Measurements from ENCODE around the gene ADCY4.
A peak's percentile ranks its signal among the peaks of the same experiment; 100 is the strongest.

The ADCY4 gene

DNA sequence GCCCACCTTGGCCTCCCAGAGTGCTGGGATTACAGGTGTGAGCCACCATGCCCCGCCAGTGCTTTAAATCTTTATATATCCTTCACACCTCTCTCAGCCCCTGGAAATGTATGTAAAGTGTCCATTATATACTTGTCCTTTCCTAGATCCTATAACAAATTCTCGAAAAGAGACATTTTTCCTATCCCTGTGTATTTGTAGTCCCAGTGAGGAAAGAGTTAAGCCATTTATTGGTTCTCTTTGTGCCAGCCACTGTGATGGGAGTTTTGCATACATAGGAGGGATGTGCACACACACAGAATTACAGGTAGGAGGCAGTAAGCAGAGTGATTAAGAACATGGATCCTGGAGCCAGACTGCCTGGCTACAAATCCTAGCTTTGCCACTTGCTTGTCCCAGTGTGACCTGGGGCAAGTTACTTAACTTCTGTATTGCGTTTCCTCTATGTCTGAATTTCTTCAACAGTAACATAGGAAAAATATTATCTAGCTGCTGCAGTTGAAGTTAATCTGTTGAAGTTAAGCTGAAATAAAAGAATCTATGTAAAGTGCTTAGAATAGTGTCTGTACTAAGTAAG, 61.4 kb downstream of the ADCY4 start:
- DNase-seq (ENCODE audit: low spot score) = no peak

DNA sequence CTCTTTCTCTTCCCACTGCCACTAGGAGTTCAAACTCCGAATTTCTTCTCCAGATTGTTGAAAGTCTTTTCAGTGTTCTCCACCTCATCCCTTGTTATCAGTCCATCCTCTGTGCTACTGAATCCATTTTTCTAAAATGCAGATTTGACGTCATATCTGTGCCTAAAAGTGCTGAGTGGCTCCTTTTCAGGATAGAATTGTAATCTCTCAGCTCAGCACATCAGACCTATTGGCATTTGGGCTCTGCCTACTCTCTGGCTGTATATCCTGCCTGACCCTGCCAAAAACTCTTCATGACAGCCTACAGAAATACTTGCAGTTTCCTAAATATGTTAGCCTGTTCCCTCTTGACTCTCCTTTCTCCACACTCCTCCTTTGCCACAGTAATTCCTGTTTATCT, 62.4 kb downstream of the ADCY4 start:
- DNase-seq (ENCODE audit: low spot score) = no peak

DNA sequence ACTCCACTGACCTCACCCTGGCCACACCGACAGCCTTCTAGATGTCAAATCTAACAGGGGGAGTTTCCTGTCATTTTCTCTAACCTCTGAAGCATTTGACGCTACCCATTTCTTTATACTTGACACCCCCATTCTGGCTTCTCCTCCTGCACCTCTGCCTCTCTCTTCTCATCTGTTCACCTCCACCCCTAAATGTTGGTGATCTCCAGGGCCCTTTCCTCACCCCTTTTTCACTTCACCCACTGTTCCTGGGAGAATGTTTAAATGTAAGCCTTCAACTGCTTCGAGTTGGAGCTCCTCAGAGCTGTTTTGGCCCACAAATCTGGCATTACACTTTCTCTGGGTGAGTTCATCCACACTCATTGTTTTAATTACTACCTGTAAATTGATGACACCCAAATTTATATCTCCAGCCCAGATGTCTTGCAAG, 63.0 kb downstream of the ADCY4 start:
- no peak for DNase-seq (ENCODE audit: low spot score)

DNA sequence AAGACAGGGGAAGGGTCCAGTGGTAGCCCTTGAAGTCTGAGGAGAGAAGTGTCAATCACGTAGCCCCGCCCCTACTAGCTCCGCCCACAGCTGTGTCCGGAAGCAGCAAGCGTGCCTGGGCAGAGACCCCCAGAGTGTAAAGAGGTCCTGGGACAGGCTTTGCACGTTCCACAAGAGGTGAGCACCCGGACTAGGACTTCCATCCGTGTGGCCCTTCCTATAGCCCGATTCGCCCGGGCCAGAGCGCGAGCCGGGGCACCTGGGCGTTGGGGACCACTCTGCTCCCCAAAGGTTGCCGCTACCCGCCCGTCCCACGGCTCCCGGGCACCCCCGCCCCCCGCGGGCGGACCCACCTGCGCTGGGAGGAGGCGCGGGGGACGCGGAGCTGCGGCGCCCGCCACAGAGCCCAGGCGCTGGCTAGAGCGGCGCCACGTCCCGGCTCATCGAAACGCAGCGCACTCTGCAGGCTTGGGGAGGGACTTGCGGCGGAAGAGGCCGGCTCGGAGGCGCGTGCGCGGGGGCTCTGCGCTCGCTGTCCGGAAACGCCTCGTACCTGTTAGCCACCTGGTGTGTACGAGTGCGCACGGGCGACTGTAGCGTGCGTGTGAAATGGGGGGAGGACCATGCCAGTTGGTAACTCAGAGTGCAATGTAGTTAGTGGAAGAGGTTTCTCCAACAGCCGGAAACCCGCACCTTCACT, 63.6 kb downstream of the ADCY4 start, which contains the start of gene RABGGTA:
RABGGTA (minus strand) TSS at position 464 of the 700 bp plus-strand sequence. CDS start 482 bp downstream, outside the sequence.
- peak; percentile 98 for DNase-seq (ENCODE audit: low spot score)

DNA sequence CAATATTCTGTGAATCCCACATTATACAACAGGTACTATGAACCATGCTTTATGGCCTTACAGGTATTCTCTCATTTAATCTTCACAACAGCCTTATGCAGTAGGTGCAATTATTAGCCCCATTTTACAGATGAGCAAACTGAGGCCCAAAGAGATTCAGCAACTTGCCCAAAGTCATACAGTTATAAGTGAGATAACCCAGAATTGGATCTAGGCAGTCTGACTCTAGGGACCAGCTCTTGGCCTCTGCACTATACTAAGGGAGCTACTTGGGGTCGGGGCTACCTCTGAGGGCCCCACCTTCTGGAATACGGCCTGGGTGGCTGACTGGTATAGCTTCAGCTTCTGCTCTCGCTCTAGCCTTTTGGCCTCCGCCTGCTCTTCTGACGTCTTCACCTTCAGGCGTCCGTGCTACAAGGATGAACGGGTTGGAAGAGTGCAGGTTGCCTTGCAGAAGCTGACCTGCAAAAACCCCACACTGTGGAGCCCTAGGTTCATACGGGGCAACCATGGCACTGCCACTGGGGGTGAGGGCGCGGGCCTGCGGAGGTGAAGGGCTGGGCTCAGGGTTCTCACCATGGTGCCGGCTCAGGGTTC, 64.2 kb downstream of the ADCY4 start:
- no peak for DNase-seq (ENCODE audit: low spot score)

DNA sequence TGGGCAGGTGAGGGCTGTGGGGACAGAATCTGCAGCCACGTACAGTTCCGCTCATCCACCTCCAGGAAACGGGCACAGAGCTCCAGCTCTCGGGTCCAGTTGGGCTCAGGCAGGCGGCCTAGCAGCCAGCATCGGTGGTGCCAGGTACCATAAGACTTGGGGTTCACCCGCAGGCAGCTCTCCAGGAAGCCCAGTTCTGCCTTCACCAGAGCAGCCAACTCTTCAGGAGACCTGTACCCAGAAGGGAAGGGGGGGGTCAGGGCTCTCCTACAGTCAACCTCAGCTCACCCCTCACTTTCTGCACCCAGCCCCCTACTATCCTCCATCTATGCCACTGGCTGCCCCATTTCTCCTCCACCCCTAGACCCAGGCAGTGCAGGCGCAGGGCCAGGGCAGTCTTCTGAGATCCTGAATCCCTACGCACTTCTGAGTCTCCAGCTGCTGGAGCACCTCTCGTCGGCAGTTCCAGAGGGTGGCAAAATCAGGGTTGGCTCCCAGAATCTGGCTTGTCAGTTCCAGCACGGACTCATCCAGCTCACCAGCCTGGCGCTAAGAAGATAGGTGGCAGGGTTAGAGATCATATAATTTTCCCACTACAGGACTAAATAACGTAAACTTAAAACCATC, 64.8 kb downstream of the ADCY4 start:
- DNase-seq (ENCODE audit: low spot score) = no peak

DNA sequence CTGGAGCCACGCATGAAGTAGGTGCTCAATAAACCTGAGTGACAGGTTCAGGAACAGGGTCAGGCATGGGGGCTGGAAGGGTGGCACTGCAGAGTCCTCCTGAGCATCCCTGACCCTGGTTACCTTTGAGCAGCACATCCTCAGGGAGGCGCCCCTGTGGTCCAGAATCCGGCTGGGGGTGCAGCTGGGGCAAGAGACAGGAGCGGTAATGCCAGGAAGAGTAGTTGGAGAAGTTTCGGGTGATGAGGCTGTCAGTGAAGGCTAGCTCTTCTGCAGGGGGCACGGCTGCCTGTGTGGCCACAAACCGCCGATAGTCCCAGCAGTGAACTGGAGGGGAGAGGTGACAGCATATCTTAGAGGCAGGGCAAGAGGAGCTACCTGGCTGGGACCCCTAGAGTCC, 65.5 kb downstream of the ADCY4 start:
- no peak for DNase-seq (ENCODE audit: low spot score)
